ENCODE measurements around the gene TMEM192. TPM values are rescaled to one million over a fixed set of nuclear protein-coding genes. Genes with fewer than 3 reads are reported as not detected.

The TMEM192 gene
- total RNA-seq, 1 experiment from 2014 or later = 19.4 TPM

GRCh38 chr4:165058666-165059065 lies 54.0 kb downstream of the TMEM192 start:
- no TSS peak for BruUV-seq (replicated peaks)
- Mint-ChIP-seq H3K9me3 (ENCODE audit: unreplicated experiment) (no peaks in the 10 kb centered on the region), H3K27ac (ENCODE audit: unreplicated experiment) (no peak overlapping the region), H3K4me3 (ENCODE audit: unreplicated experiment) (no peak overlapping the region), H3K4me1 (ENCODE audit: low read depth, unreplicated experiment) (no peaks in the 10 kb centered on the region), H3K36me3 (ENCODE audit: insufficient read depth, unreplicated experiment) (no peaks in the 10 kb centered on the region), H3K27me3 (ENCODE audit: insufficient read depth, unreplicated experiment) (peaks cover 2% of the 10 kb centered on the region)
- DNase-seq = no peak
- no peaks in the 10 kb centered on the region for H3K36me3 ChIP-seq (ENCODE audit: control insufficient read depth, insufficient read depth, low read length)
- no peaks in the 10 kb centered on the region for H3K9me3 ChIP-seq
- H3K4me3 ChIP-seq (ENCODE audit: low read depth, low read length) = no peak overlapping the region
- ChIA-PET CTCF (no interaction called here), POLR2A (no interaction called here)
- no peaks in the 10 kb centered on the region for H3K4me1 ChIP-seq
- no peaks in the 10 kb centered on the region for H3K27me3 ChIP-seq (replicated peaks; ENCODE audit: control insufficient read depth, insufficient read depth, low read length)
- TF ChIP-seq CTCF (IDR thresholded peaks at IDR 0.05; ENCODE audit: insufficient read depth in 1 of 2, low read depth in 1 of 2, low read length in 1 of 2, severe bottlenecking in 1 of 2, unreplicated experiment in 1 of 2) = no peak
- intact Hi-C loops (cut with micrococcal nuclease; ENCODE audit: unreplicated experiment) = no loop called here

DNA sequence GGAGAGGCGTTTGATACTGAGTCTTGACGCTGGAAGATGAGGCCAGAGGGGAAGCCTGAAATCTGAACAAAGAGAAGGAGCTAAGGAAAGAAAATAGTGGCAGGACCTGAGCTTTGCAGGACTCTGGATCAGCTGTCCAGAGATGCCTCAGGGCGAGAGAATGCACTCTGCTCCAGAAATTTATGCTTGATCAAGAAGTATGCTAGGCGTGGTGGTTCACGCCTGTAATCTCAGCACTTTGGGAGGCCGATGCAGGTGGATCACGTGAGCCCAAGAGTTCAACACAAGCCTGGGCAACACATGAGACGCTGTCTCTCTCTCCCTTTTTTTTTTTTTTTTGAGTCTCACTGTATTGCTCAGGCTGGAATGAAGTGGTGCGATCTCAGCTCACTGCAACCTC lies 57.1 kb downstream of the TMEM192 start:
- H3K27me3 ChIP-seq (replicated peaks; ENCODE audit: control insufficient read depth, insufficient read depth, low read length) = no peaks in the 10 kb centered on the region
- no TSS peak for BruUV-seq (replicated peaks)
- ChIA-PET CTCF (no interaction called here), POLR2A (interaction anchor here (0.7 kb wide), 1 partner anchor 21 kb away, joined by 6 read pairs; no protein-coding TSS in a partner anchor)
- H3K4me3 ChIP-seq (ENCODE audit: low read depth, low read length) = no peak overlapping the region
- Mint-ChIP-seq H3K27me3 (ENCODE audit: insufficient read depth, unreplicated experiment) (peaks cover 2% of the 10 kb centered on the region), H3K9me3 (ENCODE audit: unreplicated experiment) (no peaks in the 10 kb centered on the region), H3K27ac (ENCODE audit: unreplicated experiment) (no peak overlapping the region), H3K36me3 (ENCODE audit: insufficient read depth, unreplicated experiment) (no peaks in the 10 kb centered on the region), H3K4me1 (ENCODE audit: low read depth, unreplicated experiment) (no peaks in the 10 kb centered on the region), H3K4me3 (ENCODE audit: unreplicated experiment) (no peak overlapping the region)
- no peak for TF ChIP-seq CTCF (IDR thresholded peaks at IDR 0.05; ENCODE audit: insufficient read depth in 1 of 2, low read depth in 1 of 2, low read length in 1 of 2, severe bottlenecking in 1 of 2, unreplicated experiment in 1 of 2)
- H3K36me3 ChIP-seq (ENCODE audit: control insufficient read depth, insufficient read depth, low read length) = no peaks in the 10 kb centered on the region
- 0 out of 2 replicates have a peak, but pooled peaks cover 4% of the 10 kb centered on the region for H3K4me1 ChIP-seq
- DNase-seq = no peak
- H3K9me3 ChIP-seq = no peaks in the 10 kb centered on the region
- intact Hi-C loops (cut with micrococcal nuclease; ENCODE audit: unreplicated experiment) = no loop called here

DNA sequence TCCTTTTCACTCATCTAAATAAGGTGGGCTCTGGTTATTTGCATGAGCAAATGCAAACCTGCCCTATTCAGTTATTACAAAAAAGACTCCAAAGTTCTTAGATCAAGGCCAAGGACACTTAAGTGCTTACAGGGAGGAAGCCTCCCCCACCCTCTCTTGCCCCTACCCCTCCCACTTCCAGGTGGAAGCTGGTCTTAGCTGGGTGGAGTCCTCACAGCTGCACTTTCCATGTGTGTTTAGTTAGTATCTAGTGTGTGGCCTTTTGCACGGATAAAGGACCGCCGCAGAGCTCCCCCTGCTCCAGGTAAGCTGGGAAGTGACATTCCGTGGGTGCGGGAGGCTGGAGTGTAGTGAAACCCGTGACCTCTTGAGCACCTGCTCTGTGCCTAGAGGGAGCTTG lies 59.0 kb downstream of the TMEM192 start, which contains the start of gene TRIM75:
TSS of gene TRIM75 (plus strand) at position 222 of the 400 bp plus-strand sequence. CDS start 5,282 bp downstream, outside the sequence.
- intact Hi-C loops (cut with micrococcal nuclease; ENCODE audit: unreplicated experiment) = no loop called here
- Mint-ChIP-seq H3K36me3 (ENCODE audit: insufficient read depth, unreplicated experiment) (no peaks in the 10 kb centered on the region), H3K4me3 (ENCODE audit: unreplicated experiment) (no peak within 1 kb of the TSS), H3K4me1 (ENCODE audit: low read depth, unreplicated experiment) (no peaks in the 10 kb centered on the region), H3K9me3 (ENCODE audit: unreplicated experiment) (no peaks in the 10 kb centered on the region), H3K27ac (ENCODE audit: unreplicated experiment) (no peak within 1 kb of the TSS), H3K27me3 (ENCODE audit: insufficient read depth, unreplicated experiment) (no peaks in the 10 kb centered on the region)
- Histone ChIP-seq H3K27me3 (replicated peaks; ENCODE audit: control insufficient read depth, insufficient read depth, low read length) (no peaks in the 10 kb centered on the region), H3K9me3 (no peaks in the 10 kb centered on the region), H3K4me1 (0 out of 2 replicates have a peak, but pooled peaks cover 4% of the 10 kb centered on the region), H3K36me3 (ENCODE audit: control insufficient read depth, insufficient read depth, low read length) (no peaks in the 10 kb centered on the region), H3K4me3 (ENCODE audit: low read depth, low read length) (no peak within 1 kb of the TSS)
- ChIA-PET CTCF (no interaction called here), POLR2A (no interaction called here)
- TF ChIP-seq CTCF (IDR thresholded peaks at IDR 0.05; ENCODE audit: insufficient read depth in 1 of 2, low read depth in 1 of 2, low read length in 1 of 2, severe bottlenecking in 1 of 2, unreplicated experiment in 1 of 2) = no peak
- BruUV-seq (replicated peaks) = no TSS peak
- DNase-seq = no peak
